ENCODE results near the gene CD82. TPM values are rescaled to one million over a fixed set of nuclear protein-coding genes. Genes with fewer than 3 reads are reported as not detected.

CD82 gene
- total RNA-seq, 1 experiment from 2014 or later = 26.1 TPM

DNA sequence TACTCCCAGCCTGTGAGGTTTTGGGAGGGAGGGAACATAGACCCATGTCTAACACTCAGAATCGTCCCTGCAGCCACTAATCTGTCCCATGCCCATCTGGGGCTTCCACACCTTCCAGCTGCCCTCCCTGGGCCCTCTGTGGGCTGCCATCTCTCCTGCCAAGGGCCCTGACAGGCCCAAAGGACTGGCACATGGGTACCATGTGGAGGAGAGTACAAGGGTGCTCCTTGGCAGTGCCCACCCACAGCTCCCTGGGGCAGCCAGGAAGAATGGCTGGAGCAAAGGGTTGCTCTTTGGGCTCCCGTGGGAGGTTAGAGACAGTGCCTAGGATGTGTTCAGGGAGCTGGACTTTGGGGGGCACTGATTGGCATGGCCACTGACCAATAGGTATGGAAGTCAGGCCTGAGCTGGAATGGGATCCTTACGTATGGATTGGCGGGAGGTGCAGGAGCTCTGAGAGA is 56.8 kb downstream of the CD82 start:
- H3K4me1 ChIP-seq (ENCODE audit: control insufficient read depth, insufficient read depth, low read length) = no peaks in the 10 kb centered on the region
- H3K9me3 ChIP-seq (ENCODE audit: control insufficient read depth, insufficient read depth, low read depth, low read length) = no peaks in the 10 kb centered on the region
- CTCF ChIA-PET = interaction anchor here (0.7 to 1.6 kb wide), 4 partner anchors 153 to 289 kb away, joined by 3 to 10 read pairs (median 5); no protein-coding TSS in a partner anchor
- intact Hi-C loops (cut with micrococcal nuclease; ENCODE audit: unreplicated experiment) (no loop called here), in situ Hi-C loops (cut with HindIII; ENCODE audit: low pct_unique_long_range_greater_than_20kb, low sequenced_read_pairs) (no loop called here)
- TF ChIP-seq, protein P1, sequence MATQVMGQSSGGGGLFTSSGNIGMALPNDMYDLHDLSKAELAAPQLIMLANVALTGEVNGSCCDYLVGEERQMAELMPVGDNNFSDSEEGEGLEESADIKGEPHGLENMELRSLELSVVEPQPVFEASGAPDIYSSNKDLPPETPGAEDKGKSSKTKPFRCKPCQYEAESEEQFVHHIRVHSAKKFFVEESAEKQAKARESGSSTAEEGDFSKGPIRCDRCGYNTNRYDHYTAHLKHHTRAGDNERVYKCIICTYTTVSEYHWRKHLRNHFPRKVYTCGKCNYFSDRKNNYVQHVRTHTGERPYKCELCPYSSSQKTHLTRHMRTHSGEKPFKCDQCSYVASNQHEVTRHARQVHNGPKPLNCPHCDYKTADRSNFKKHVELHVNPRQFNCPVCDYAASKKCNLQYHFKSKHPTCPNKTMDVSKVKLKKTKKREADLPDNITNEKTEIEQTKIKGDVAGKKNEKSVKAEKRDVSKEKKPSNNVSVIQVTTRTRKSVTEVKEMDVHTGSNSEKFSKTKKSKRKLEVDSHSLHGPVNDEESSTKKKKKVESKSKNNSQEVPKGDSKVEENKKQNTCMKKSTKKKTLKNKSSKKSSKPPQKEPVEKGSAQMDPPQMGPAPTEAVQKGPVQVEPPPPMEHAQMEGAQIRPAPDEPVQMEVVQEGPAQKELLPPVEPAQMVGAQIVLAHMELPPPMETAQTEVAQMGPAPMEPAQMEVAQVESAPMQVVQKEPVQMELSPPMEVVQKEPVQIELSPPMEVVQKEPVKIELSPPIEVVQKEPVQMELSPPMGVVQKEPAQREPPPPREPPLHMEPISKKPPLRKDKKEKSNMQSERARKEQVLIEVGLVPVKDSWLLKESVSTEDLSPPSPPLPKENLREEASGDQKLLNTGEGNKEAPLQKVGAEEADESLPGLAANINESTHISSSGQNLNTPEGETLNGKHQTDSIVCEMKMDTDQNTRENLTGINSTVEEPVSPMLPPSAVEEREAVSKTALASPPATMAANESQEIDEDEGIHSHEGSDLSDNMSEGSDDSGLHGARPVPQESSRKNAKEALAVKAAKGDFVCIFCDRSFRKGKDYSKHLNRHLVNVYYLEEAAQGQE (IDR thresholded peaks at IDR 0.05; ENCODE audit: insufficient read depth in 1 of 2, low read depth in 2 of 2, low read length in 1 of 2) = no peak
- TF ChIP-seq, protein P2, sequence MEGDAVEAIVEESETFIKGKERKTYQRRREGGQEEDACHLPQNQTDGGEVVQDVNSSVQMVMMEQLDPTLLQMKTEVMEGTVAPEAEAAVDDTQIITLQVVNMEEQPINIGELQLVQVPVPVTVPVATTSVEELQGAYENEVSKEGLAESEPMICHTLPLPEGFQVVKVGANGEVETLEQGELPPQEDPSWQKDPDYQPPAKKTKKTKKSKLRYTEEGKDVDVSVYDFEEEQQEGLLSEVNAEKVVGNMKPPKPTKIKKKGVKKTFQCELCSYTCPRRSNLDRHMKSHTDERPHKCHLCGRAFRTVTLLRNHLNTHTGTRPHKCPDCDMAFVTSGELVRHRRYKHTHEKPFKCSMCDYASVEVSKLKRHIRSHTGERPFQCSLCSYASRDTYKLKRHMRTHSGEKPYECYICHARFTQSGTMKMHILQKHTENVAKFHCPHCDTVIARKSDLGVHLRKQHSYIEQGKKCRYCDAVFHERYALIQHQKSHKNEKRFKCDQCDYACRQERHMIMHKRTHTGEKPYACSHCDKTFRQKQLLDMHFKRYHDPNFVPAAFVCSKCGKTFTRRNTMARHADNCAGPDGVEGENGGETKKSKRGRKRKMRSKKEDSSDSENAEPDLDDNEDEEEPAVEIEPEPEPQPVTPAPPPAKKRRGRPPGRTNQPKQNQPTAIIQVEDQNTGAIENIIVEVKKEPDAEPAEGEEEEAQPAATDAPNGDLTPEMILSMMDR (IDR thresholded peaks at IDR 0.05) = no peak
- TF ChIP-seq TCF7L2 (IDR thresholded peaks at IDR 0.05; ENCODE audit: low read depth, low read length) (no peak), POLR2AphosphoS5 (IDR thresholded peaks at IDR 0.05; ENCODE audit: low read depth, low read length) (no peak), SIN3A (IDR thresholded peaks at IDR 0.05; ENCODE audit: borderline replicate concordance, insufficient read depth, low read depth, low read length) (no peak)
- POLR2A ChIA-PET = interaction anchor here (0.6 kb wide), 1 partner anchor 62 kb away, joined by 3 read pairs; no protein-coding TSS in a partner anchor
- BruUV-seq (replicated peaks) = no TSS peak
- no peaks in the 10 kb centered on the region for H3K27me3 ChIP-seq (ENCODE audit: control insufficient read depth, insufficient read depth, low read length)
- H3K4me3 ChIP-seq (ENCODE audit: low read depth in 2 of 2, low read length in 2 of 2) = no peak overlapping the region
- H3K27ac ChIP-seq (ENCODE audit: low read length) = no peak overlapping the region
- ATAC-seq (no peak), DNase-seq (ENCODE audit: low read depth, low spot score) (no peak)
- no peaks in the 10 kb centered on the region for H3K36me3 ChIP-seq (ENCODE audit: control insufficient read depth, insufficient read depth, low read length)

DNA sequence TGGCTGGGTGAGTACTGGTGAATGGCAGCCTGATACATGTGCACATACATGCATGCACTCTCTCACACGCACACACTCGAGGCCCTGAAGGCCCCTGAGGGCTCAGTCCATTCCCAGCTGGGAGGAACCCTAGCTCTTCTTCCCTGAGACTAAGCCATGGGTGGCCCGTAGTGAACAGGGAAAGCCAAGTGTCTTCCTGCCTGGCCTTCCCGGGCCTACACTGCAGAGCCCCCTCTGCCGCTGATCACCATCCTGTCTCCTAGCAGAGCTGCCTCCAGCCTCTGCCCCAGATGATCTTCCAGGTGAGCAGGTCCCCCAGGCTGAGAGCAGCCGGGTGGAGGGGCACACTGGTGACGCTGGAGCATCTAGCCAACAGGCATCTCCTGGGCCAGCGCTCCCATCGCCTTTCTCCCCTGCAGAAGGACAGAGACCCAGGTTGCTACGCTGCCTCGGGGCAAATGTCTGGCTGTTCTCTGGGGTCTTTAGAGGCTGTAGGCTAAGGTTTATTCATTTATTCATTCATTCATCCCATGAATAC is 57.3 kb downstream of the CD82 start:
- no peaks in the 10 kb centered on the region for H3K27me3 ChIP-seq (ENCODE audit: control insufficient read depth, insufficient read depth, low read length)
- H3K4me3 ChIP-seq (ENCODE audit: low read depth in 2 of 2, low read length in 2 of 2) = no peak overlapping the region
- H3K36me3 ChIP-seq (ENCODE audit: control insufficient read depth, insufficient read depth, low read length) = no peaks in the 10 kb centered on the region
- no TSS peak for BruUV-seq (replicated peaks)
- no peaks in the 10 kb centered on the region for H3K9me3 ChIP-seq (ENCODE audit: control insufficient read depth, insufficient read depth, low read depth, low read length)
- ChIA-PET CTCF (interaction anchor here (1.0 to 1.1 kb wide), 2 partner anchors 152 to 289 kb away, joined by 3 to 7 read pairs; no protein-coding TSS in a partner anchor), POLR2A (interaction anchor here (0.6 kb wide), 1 partner anchor 63 kb away, joined by 3 read pairs; no protein-coding TSS in a partner anchor)
- TF ChIP-seq POLR2AphosphoS5 (IDR thresholded peaks at IDR 0.05; ENCODE audit: low read depth, low read length) = no peak
- TF ChIP-seq, protein P1 (IDR thresholded peaks at IDR 0.05; ENCODE audit: insufficient read depth in 1 of 2, low read depth in 2 of 2, low read length in 1 of 2) = no peak
- ATAC-seq (no peak), DNase-seq (ENCODE audit: low read depth, low spot score) (no peak)
- intact Hi-C loops (cut with micrococcal nuclease; ENCODE audit: unreplicated experiment) = no loop called here
- H3K27ac ChIP-seq (ENCODE audit: low read length) = no peak overlapping the region
- no peaks in the 10 kb centered on the region for H3K4me1 ChIP-seq (ENCODE audit: control insufficient read depth, insufficient read depth, low read length)
- in situ Hi-C loops (cut with HindIII; ENCODE audit: low pct_unique_long_range_greater_than_20kb, low sequenced_read_pairs) = no loop called here
